ENCODE data around the gene TNP2.
"Not testable (repeated sequence)": the region's sequence is repeated elsewhere in the genome, so short reads cannot be mapped to it uniquely, and the experiment has no call there.

TNP2 gene

GRCh38 chr16:11239644-11240632, 29.2 kb downstream of the TNP2 start:
- DNase-seq (ENCODE audit: low read depth), result no peak

DNA sequence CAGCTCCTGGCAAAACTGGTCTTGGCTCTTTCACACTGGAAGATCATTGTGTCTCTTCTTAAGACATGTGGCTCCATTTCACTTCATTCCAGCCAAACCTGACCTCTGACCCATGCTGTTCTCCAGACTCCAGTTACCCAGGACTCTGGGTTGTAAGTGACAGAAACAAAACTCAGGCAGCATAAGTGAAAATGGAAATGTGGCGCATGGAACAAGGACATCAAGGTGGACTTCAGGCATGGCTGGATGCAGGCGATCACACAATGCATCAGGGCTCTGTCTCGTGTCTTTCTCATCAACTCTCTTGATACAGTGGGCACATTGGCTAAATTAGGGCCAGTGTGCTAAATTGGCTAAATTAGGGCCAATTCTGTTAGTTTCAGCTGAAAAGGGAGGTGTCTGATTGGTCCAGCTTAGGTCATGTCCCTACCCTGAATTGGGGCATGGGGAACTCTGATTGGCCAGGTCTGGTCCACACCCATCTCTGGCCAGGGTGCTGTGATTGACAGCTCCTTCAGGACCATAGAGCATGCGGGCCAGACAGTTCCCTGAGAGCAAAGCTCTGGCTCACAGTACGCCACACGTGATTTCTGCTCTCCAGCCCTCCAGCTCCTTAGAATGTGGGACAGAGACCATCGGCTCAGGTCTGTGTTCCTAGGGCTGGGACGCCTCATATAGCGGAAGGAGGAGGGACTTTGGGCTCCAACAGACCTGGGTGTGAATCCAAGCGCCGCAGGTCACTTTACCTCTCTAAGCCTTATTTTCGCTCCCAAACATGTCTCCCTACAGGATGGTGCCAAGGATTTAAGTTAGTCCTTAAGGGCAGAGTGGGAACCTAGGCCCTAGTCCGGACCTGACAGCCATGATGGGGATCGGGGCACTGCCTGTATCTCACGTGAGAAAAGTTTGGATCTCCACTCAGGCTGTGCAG, 30.6 kb downstream of the TNP2 start:
- no peak for DNase-seq (ENCODE audit: low read depth)

- no peak for DNase-seq (ENCODE audit: low read depth)
Observed at GRCh38 chr16:11236461-11237254, 32.5 kb downstream of the TNP2 start.

DNA sequence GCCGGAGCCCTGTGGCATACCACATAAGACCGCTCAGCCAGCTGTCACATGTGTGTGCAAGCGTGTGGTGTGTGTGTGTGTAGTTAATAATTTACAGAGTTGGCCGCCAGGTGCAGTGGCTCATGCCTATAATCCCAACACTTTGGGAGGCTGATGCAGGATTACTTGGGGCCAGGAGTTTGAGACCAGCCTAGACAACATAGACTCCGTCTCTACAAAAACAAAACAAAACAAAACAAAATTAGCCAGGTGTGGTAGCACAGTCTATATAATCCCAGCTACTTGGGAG, 33.5 kb downstream of the TNP2 start:
- DNase-seq (ENCODE audit: low read depth), result no peak

- no peak for DNase-seq (ENCODE audit: low read depth)
Observed at GRCh38 chr16:11234884-11235702, 34.0 kb downstream of the TNP2 start.

- DNase-seq (ENCODE audit: low read depth), result no peak
Observed at GRCh38 chr16:11233727-11234376, 35.3 kb downstream of the TNP2 start.

- DNase-seq (ENCODE audit: low read depth), result no peak
Observed at GRCh38 chr16:11232852-11233726, 36.0 kb downstream of the TNP2 start.

DNA sequence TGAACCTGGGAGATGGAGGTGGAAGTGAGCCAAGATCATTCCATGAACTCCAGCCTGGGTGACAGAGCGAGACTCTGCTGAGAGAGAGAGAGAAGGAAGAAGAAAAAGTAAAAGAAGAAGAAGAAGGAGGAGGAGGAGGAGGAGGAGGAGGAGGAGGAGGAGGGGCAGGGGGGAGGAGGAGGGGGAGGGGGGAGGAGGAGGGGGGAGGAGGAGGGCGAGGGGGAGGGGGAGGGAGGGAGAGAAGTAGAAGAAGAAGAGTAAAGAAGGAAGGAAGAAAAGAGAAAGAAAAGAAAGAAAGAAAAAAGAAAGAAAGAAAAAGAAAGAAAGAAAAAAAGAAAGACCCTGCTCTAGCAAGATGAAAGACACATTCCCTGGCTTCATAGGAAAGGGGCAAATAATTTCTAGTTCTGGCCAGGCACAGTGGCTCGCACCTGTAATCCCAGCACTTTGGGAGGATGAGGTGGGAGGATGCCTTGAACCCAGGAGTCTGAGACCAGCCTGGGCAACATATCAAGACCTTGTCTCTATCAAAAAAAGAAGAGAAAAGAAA, 36.7 kb downstream of the TNP2 start:
- no peak for DNase-seq (ENCODE audit: low read depth)

GRCh38 chr16:11231367-11231970, 37.7 kb downstream of the TNP2 start:
- DNase-seq (ENCODE audit: low read depth), result no peak

DNA sequence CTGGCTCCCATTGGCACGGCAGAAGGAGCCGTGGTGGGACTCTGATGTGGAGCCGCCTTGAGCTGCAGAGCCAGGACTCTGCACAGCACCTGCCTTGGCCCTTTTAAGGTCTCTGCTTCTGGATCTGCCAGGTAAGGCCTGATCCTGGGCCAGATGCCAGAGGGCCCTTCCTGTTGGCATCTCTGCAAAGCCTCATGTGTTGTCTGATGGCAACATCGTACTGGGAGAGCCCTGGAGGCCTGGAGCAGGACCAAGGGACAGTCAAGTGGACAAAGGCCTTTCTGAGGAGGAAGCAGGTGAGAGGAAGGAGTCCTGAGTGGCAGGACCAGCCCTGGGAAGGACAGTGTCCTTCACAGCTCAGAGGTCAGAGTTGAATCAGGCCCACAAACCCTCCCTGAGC, 39.2 kb downstream of the TNP2 start:
- DNase-seq (ENCODE audit: low read depth), result no peak

DNA sequence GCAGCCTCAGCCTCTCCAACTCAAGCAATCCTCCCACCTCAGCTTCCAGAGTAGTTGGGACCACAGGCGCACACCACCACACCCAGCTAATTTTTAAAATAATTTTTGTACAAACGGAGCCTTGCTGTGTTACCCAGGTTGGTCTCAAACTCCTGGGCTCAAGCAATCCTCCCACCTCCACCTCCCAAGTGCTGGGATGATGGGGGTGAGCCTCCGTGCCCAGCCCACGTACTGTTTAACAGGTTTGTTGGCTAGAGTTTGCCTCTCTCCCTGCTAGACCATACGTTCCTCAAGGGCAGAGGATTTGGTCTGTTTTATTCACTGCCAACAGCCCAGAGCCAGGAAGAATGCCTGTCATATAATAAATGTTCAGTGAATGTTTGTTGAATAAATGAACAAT, 39.7 kb downstream of the TNP2 start:
- no peak for DNase-seq (ENCODE audit: low read depth)

- no peak for DNase-seq (ENCODE audit: low read depth)
Observed at GRCh38 chr16:11225677-11226549, 43.2 kb downstream of the TNP2 start.

DNA sequence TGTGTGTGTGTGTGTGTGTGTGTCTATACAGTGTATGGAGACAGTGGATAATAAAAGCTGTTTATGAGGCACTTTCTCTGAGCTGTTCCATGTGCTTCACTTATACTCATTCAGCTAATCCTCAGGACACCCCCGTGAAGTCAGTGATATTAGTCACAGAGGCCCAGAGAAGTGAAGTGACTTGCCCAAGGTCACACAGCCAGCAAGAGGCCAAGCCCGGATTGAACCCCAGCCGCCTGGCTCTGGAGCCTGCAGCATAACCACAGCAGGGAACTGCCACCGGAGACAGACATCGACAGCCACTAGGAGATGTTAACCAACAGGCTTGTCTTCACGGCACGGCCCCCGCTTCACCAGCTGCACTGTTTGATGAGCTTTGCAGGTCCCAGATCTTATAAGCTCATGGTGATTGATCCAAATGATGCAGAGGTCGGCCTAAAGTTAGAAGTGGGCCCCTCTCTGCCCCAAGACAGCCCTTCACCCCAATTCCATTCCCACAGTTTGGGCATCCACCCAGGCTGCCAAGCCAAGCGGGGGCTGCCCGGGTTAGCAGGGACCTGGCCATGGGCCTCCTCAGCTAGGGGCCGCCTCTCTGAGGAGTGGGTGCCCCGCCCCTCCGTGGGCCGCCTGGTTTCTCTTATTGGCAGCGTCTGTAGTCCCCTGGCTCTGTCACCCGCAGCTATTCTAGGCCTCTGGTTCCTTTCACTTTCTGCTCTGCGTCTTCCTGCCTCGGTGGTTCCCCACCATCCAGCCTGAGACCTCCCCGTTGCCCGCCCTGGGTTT, 44.0 kb downstream of the TNP2 start:
- DNase-seq (ENCODE audit: low read depth), result no peak

DNA sequence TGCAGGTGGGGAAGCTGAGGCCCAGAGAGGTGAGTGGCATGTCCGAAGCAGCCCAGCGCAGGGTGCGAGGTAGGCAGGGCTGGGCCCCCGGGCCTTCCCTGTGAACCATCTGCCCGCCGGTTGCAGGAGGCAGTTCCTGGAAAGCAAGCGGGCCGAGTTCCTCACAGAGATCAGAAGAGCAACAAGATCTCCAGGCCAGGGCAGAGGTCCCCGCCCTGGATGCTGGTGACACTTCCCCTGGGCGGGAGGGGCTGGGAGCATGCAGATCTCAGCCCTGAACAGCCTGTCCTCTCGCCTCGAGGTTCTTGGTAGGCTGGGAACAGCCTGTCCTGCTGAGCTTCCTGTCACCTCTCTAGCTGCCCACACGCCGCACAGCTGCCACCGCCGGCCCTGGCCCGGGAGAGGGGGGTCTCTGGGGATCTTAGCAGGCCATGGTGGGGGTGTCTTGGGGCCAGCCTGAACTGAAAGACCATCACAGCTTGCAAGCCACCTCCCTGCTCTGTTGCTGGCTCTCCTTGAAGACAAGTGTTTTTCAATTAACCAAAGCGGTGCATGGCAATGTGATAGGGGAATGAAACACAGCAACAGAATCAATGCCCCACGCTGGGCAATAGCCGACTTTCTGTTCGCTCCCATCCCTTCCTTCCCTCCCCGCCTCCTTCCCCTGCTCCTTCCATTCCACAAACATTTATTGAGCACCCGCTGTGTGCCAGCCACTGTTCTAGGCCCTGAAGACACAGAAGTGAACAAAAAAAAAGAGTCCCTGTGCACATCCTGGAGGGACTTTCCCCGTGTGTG, 44.8 kb downstream of the TNP2 start:
- no peak for DNase-seq (ENCODE audit: low read depth)

DNA sequence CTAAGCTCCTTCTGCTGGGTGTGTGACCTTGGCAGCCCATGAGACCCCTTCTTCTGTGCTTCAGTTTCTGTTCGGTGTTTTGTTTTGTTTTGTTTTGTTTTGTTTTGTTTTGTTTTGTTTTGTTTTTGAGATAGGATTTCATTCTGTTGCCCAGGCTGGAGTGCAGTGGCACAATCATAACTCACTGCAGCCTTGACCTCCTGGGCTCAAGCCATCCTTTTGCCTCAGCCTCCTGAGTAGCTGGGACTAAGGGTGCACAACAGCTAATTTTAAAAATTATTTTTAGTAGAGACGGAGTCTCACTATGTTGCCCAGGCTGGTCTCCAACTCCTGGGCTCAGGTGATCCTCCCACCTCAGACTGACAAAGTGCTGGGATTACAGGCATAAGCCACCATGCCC, 48.6 kb downstream of the TNP2 start:
- DNase-seq (ENCODE audit: low read depth), result not testable (repeated sequence)

GRCh38 chr16:11219178-11219577, 49.9 kb downstream of the TNP2 start:
- no peak for DNase-seq (ENCODE audit: low read depth)
